Adrenal gland (tissue), 5 donors: Measurements from ENCODE around the gene ABCB11.

Experiments used
- CTCF ChIP-seq, 6 experiments: fragments of 450-650 bp in 4 of 6; fragments of 200-600 bp in 2 of 6; sonication (generic) in 1 of 6; IDR thresholded peaks; 1 replicate in 5 of 6; 2 replicates in 1 of 6; pipeline versions ENCODE4 v1.5.1 to v1.8.0; 2016 to 2021; ENCODE audit warnings: antibody characterized with exemption in 6 of 6, mild to moderate bottlenecking in 2 of 6, moderate library complexity in 1 of 6
- POLR2A ChIP-seq, 2 donors: fragments of 450-650 bp; IDR thresholded peaks; one replicate each; pipeline ENCODE4 v1.6.1; 2017; ENCODE audit warnings: antibody characterized with exemption in 2 of 2, mild to moderate bottlenecking in 2 of 2, moderate library complexity in 1 of 2
- donor health status: DM: no; HTN: no; CAD: no.

GRCh38 chr2:169077674-169078240 is 46.6 kb upstream of the ABCB11 start:
- TF ChIP-seq CTCF (IDR thresholded peaks at IDR 0.05), result no peak
- TF ChIP-seq POLR2A (IDR thresholded peaks at IDR 0.05), result no peak
